GM19193 (cell line): Measurements from ENCODE around the gene TTC33.

ENCODE experiments used
- POLR2A ChIP-seq: IDR thresholded peaks from 4 replicates; pipeline ENCODE4 v1.6.1; 2011; ENCODE audit not compliant: insufficient read depth, insufficient read length; ENCODE audit errors: extremely low read depth

Gene TTC33

DNA sequence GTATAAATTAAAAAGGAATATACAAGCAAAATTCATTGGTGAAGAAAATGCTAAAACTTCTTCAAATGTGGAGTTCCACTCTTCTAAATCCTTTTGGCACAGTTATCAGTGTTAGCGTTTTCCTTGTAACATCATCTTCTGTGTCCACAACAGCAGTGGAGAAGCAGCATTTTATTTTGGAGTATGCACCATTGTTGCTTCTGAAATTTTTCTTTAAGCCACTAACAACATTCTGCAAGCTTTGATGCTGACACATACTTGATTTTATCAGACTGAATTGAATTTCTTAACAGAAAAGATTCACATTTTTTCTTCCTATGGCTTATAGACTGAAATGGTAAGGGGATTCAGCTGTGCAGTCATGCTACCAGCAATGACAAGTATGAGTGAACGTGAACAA lies 136.8 kb downstream of the TTC33 start:
- TF ChIP-seq POLR2A, result no peak

DNA sequence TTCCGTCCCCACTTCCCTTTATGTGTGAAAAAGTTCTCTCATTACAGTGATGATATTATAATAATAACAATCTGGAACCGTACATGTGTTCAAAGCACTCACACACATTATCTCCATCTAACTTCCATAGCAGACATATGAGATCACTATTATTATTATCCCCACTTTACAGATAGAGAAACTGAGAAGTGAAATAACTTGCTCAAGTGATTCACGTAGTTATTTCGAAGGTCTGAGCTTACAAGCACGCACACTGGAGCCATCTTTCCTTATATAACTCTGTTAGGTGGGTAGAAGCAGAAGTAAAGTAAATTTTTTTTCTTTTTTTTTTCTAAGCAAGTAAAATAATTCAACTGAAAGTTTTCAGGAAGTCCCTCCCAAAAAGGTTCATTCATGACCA lies 139.0 kb downstream of the TTC33 start:
- TF ChIP-seq POLR2A, result no peak

DNA sequence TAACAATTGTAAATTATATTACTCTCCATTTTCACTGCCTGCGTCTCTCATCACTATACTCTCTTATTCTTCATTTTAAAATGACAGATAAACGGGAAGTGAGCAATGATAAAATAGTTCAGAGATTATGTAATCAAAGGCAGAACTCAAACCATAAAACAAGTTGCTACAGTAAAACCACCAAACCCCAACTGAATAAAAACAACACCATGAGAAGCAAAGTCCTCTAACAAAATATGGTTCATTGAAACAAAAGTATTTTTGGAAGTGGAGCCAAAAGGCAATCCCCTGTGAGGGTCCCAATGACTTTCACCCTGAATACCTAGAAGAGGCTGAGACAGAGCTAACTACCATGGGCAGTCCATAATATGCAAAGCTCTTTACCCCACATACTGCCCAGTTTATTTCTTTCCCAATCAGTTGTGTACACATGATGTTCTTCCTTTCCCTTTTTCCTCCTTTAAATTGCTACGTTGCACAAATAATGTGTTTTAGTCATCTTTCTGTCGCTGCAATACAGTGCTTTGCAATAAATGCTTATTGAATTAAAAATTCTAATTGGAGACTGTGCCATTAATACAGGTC lies 140.1 kb downstream of the TTC33 start:
- TF ChIP-seq POLR2A, result no peak

DNA sequence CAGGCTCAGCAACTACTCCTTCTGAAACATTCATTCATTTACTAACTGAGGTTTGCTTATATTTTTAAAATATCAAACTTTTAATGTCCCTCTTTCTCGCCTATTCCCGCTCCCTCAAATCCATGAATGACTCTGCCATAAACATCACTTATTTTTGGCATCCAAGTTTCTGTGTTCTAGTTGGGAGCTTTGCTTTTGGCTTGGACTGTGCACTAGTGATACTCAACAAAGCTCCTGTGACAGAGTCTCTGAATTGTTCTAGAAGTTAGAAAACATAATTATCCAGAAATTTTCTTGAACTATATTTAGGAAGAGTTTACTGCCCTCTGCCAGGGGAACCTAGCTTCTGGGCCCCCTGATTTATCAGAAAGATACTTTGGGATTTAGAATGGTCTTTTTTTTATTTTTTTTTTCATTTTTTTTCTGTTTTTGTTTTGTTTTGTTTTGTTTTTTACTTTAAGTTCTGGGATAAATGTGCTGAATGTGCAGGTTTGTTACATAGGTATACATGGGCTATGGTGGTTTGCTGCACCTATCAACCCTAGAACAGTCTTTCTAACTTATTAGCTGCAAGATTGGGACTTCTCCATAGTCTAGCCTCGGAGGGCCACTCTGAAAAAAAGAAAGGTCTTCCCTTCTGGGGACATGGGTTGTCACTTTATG lies 140.7 kb downstream of the TTC33 start:
- TF ChIP-seq POLR2A, result no peak

DNA sequence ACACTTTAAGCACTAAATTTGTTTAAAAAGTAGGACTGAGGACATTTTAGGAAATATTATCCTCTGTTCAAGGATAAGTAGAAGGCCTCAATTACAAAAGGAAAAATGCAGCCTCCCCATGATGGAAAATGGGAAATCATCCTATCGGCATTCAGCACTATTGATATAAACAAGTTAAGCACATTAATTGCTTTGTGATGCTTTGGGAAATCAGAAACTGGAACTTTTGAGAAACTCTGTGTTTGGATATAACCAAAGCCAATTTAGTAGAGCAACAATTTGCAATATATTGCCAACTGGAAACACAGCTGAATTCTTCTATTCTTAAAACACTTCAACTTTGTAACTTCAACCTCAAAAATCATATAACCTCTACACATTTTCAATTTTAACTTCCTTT lies 141.3 kb downstream of the TTC33 start:
- TF ChIP-seq POLR2A, result no peak

DNA sequence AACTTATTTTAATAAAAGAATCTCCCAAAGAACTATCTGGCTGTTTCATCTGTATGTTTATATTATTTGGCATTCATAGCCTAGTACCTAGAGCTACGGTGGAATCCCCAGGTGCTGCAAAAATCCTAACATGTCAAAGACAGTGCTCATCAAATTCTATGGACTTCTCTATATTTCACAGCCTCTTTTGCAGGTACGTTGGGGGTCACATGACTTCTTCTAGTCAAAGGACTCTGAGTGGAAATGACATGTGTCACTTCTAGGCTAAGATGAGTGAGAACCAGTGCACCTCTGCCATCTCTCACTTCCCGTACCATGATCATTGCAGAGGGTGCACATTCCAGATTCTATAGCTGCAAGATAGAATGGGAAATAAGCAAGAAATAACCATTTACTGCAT lies 148.6 kb downstream of the TTC33 start:
- TF ChIP-seq POLR2A, result no peak

DNA sequence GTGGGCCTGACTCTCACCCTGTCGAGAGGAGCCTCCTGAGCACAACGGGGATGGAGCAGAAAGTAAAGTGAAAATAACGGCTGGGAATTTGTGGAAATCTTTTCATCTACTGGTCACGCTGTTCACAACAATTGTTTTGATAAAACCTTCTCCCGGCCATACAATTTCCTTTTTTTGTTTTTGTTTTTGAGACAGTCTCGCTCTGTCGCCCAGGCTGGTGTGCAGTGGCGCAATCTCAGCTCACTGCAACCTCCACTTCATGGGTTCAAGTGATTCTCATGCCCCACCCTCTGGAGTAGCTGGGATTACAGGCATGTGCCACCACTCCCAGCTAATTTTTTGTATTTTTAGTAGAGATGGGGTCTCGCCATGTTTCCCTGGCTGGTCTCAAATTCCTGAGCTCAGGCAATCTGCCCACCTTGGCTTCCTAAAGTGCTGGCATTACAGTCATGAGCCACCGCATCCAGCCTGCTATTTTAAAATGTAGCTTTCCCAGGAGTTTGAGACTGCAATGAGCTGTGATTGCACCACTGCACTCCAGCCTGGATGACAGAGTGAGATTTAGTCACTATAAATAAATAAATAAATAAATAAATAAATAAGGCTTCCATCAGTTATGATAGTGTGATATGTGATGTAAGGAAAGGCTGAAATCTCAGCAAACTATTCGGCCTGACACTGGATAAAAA lies 149.5 kb downstream of the TTC33 start:
- TF ChIP-seq POLR2A, result no peak

DNA sequence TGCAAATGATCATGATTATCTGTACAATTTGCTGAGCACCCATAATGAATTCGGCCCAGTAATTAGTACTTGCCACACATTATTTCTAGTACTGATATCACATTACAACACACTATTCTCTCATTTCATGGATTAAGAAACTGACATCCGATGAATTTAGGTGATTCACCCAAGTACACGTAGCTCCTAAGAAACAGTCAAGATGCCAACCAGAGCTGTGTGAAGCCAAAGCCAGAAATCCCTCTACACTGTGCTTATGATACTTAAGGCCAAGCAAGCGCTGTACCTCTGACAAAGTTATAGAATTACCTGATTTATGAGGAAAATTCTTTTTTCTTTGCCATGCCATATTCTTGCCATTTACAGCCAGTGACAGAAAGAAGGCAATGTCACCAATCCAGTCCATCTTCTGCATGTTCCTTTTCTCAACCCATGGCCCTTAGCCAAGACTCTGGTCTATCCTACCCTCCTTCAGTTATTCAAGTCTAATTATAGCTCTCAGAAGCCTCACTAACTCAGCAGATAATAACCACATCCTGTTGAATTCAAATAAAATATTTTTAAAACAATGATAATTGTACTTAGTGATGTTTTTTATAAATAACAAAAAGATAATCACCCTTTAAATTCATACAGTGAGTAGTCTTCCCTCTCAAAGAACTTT lies 150.3 kb downstream of the TTC33 start:
- no peak for TF ChIP-seq POLR2A

DNA sequence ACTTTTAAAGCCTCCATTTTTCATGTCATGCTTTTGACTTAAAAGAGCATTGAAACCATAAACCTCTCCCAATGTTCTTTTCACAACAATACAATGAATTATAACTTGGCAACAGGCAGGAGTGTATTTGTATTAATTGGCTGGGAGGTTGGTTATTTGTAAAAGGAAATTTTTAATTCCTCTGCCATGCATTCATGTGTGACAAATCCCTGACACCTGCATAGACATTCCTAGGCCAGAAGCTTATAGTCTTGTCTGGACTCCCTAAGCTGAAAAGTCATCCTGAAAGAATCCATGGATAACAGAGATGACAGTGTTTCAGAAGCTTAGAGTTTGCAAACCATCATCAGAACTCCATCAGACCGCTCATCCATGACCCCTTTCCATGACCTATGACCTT lies 152.4 kb downstream of the TTC33 start:
- TF ChIP-seq POLR2A, result no peak

DNA sequence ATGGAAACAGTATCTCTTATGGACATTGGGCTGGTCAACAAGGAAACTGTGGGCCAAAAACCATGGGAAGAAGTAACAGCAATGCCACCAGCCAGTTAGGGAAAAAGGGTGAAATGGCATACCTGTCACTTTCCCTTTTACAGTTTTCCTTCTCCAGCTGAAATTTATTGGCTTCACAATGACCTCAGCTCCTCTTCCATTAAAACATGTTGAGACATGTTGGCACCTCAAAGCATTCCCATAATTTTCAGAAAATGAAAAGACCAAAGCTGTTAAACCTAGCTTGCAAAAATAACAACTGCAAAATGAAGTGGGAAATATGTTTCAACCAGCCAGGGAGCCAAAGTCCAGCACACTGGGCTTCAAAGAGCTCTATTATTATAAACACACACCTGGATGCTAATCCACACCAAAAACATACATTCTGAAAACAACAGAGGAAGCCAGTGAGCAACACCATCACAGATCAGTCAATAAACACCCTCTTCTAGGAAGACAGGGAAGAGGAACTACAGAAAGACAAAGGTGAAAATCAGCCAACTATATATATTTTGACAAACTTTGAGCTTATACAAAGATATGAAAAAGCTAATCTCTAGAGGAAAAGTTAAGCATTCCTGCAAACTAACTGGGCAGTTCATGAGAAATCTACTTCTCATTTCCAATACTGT lies 154.4 kb downstream of the TTC33 start:
- TF ChIP-seq POLR2A, result no peak

DNA sequence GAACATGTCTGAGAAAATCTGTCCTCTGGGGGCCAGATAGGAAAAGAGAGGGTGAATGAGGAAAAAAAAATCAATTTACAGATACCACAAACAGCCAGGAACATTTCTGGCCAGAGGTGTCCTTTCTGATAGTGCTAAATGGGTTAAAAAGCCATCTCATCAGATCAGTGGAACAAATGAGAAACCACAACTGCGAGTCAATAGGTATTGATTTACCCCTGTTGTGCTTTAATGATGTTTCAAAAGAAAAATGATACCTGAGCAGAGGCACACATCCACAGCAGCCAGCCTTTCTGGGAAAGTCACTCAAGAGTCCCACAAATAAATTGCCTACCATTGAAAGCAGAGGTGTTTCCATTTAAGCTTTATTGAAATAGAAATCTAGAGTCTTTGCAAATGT lies 155.4 kb downstream of the TTC33 start:
- TF ChIP-seq POLR2A, result no peak

DNA sequence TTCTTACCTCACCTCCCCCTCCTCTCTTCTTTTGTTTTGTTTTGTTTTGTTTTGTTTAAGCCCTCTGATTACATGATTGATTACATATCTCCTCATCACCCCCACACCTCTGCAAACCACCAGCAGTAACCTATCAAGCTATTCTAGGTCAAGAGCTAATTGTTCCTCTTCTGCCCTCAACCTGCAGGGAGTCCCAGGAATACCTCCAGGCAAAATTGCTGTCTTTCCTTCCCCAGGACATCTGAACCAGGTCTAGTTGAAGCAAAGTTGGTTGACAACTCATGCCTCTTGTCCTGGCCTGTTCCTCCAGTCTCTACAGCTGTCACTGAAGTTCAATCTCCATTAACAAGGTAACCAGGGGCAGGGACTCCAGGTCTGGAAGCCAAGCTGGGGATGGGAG lies 156.1 kb downstream of the TTC33 start:
- TF ChIP-seq POLR2A, result no peak

DNA sequence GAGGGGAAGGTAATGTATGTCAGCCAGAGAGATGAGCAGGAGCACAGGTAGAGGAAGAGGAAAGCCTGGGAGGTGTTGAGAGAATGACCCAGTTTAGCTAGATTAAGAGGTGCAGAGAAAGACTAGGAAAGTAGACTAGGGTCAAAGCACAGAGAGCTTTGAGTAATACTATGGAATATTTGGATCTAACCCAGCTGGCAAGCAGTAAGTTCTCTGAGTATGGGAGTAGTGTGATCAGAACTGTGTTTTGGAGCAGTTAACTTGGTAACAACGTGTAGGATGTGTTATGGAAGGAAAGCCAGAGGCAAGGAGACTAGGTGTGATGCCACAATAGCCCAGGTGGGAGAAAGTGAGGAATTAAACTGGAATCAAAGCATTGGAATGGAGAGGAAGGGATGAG lies 160.9 kb downstream of the TTC33 start:
- TF ChIP-seq POLR2A, result no peak

DNA sequence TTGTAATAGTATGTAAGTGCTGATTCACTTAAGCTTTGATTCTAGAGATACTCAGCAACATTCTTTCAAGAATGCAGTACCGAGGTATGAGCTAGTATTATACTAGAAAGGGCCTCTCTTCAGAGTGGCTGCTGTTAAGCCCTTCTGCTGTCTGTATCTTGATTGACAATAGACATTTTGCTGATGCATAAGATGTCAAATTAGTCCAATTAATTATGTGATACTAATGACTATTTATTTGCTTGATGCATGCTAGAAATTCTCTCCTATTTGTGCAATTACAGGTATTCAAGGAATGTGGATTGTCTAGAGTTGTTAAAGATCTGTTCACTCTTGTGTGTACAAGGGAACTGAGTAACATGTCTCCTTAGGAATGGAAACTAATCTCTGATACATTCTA lies 168.4 kb downstream of the TTC33 start:
- TF ChIP-seq POLR2A, result no peak
